Suprapubic skin (tissue), 4 donors: Measurements from ENCODE around the gene MRPS26. TPM values are rescaled to one million over a fixed set of nuclear protein-coding genes. Genes with fewer than 3 reads are reported as not detected.
A peak's percentile ranks its signal among the peaks of the same experiment; 100 is the strongest.

Source experiments
- DNase-seq, 2 donors: peaks; one replicate each; pipeline ENCODE4 v3.0.0-alpha.2; 2019; ENCODE audit warnings: low spot score in 2 of 2
- H3K27ac ChIP-seq: fragments of 200-600 bp; sonication (generic); one replicate; pipeline ENCODE4 v1.5.1; 2019
- H3K27me3 ChIP-seq: fragments of 200-600 bp; sonication (generic); one replicate; pipeline ENCODE4 v1.5.1; 2019
- H3K36me3 ChIP-seq: fragments of 200-600 bp; sonication (generic); one replicate; pipeline ENCODE4 v1.5.1; 2019
- H3K4me1 ChIP-seq: fragments of 200-600 bp; sonication (generic); one replicate; pipeline ENCODE4 v1.5.1; 2019
- H3K4me3 ChIP-seq: fragments of 200-600 bp; sonication (generic); one replicate; pipeline ENCODE4 v1.5.1; 2019; ENCODE audit warnings: mild to moderate bottlenecking
- H3K9me3 ChIP-seq: fragments of 200-600 bp; sonication (generic); one replicate; pipeline ENCODE4 v1.5.1; 2019
- CTCF ChIP-seq, 2 donors: fragments of 200-600 bp in 1 of 2; fragments of 450-650 bp in 1 of 2; sonication (generic) in 1 of 2; IDR thresholded peaks; one replicate each; pipeline ENCODE4 v1.5.1; 2016 to 2019; ENCODE audit warnings: antibody characterized with exemption in 2 of 2, mild to moderate bottlenecking in 1 of 2, moderate library complexity in 1 of 2
- EP300 ChIP-seq: sonication (generic); formaldehyde crosslinking; IDR thresholded peaks from one replicate; pipeline ENCODE4 v1.6.1; 2017; ENCODE audit warnings: antibody characterized with exemption
- POLR2A ChIP-seq, 2 donors: fragments of 450-650 bp; IDR thresholded peaks; one replicate each; pipeline ENCODE4 v1.6.1; 2017; ENCODE audit warnings: antibody characterized with exemption in 2 of 2, mild to moderate bottlenecking in 2 of 2, moderate library complexity in 2 of 2
- POLR2AphosphoS5 ChIP-seq, 3 donors: sonication (generic); formaldehyde crosslinking; IDR thresholded peaks; one replicate each; pipeline ENCODE4 v1.6.1; 2017; ENCODE audit warnings: antibody characterized with exemption in 3 of 3
- WGBS: methylation state at CpG from one replicate; pipeline ENCODE4 v1.1.5; 2018; 5-methylcytosine and 5-hydroxymethylcytosine counted together
- total RNA-seq, 4 donors: library from RNA; depleted of rRNA; stranded (reverse); fragments of >200 nt; gene quantifications; one replicate each; pipeline ENCODE4 v1.1.0, GENCODE V29; 2016

The MRPS26 gene
- total RNA-seq, 4 donors from 2014 or later = 38.5 to 59.4 (median 53.7) TPM

GRCh38 chr20:3088031-3088430 is 42.2 kb downstream of the MRPS26 start:
- H3K27me3 ChIP-seq = peaks cover 43% of the 10 kb centered on the region
- no peak overlapping the region for H3K4me3 ChIP-seq
- no peaks in the 10 kb centered on the region for H3K9me3 ChIP-seq
- 89% methylated on average over 7 of the region's 7 CpGs for WGBS
- peaks cover 11% of the 10 kb centered on the region for H3K4me1 ChIP-seq
- TF ChIP-seq POLR2AphosphoS5 (IDR thresholded peaks at IDR 0.05) = no peak
- TF ChIP-seq CTCF (IDR thresholded peaks at IDR 0.05) = no peak
- TF ChIP-seq EP300 = no peak
- TF ChIP-seq POLR2A (IDR thresholded peaks at IDR 0.05) = no peak
- no peak for DNase-seq
- H3K27ac ChIP-seq = no peak overlapping the region
- H3K36me3 ChIP-seq = no peaks in the 10 kb centered on the region

GRCh38 chr20:3090565-3090964 is 44.7 kb downstream of the MRPS26 start:
- no peak for TF ChIP-seq POLR2AphosphoS5 (IDR thresholded peaks at IDR 0.05)
- no peak for TF ChIP-seq CTCF (IDR thresholded peaks at IDR 0.05)
- no peak for TF ChIP-seq POLR2A (IDR thresholded peaks at IDR 0.05)
- TF ChIP-seq EP300 = no peak
- DNase-seq = no peak
- no peak overlapping the region for H3K27ac ChIP-seq
- 23% methylated on average over 1 of the region's 1 CpG for WGBS
- no peaks in the 10 kb centered on the region for H3K9me3 ChIP-seq
- peaks cover 43% of the 10 kb centered on the region for H3K27me3 ChIP-seq
- H3K4me3 ChIP-seq = no peak overlapping the region
- peaks cover 12% of the 10 kb centered on the region for H3K4me1 ChIP-seq
- H3K36me3 ChIP-seq = no peaks in the 10 kb centered on the region

- peaks cover 43% of the 10 kb centered on the region for H3K27me3 ChIP-seq
- WGBS = 12% methylated on average over 37 of the region's 81 CpGs
- H3K36me3 ChIP-seq = no peaks in the 10 kb centered on the region
- H3K9me3 ChIP-seq = no peaks in the 10 kb centered on the region
- no peak for DNase-seq
- H3K4me3 ChIP-seq = peak overlapping the region; percentile 43
- H3K4me1 ChIP-seq = peaks cover 12% of the 10 kb centered on the region
- no peak overlapping the region for H3K27ac ChIP-seq
- TF ChIP-seq EP300 = no peak
- TF ChIP-seq POLR2AphosphoS5 (IDR thresholded peaks at IDR 0.05) = no peak
- no peak for TF ChIP-seq POLR2A (IDR thresholded peaks at IDR 0.05)
- no peak for TF ChIP-seq CTCF (IDR thresholded peaks at IDR 0.05)
These were observed 46.9 kb downstream of the MRPS26 start for GRCh38 chr20:3092611-3093379.

- WGBS = 66% methylated on average over 7 of the region's 10 CpGs
- peaks cover 12% of the 10 kb centered on the region for H3K4me1 ChIP-seq
- no peak for TF ChIP-seq CTCF (IDR thresholded peaks at IDR 0.05)
- TF ChIP-seq EP300 = no peak
- TF ChIP-seq POLR2A (IDR thresholded peaks at IDR 0.05) = no peak
- no peak for TF ChIP-seq POLR2AphosphoS5 (IDR thresholded peaks at IDR 0.05)
- H3K4me3 ChIP-seq = no peak overlapping the region
- no peak overlapping the region for H3K27ac ChIP-seq
- peaks cover 43% of the 10 kb centered on the region for H3K27me3 ChIP-seq
- H3K36me3 ChIP-seq = no peaks in the 10 kb centered on the region
- no peak for DNase-seq
- H3K9me3 ChIP-seq = no peaks in the 10 kb centered on the region
These were observed 48.1 kb downstream of the MRPS26 start for GRCh38 chr20:3093861-3094361.

- H3K4me3 ChIP-seq = no peak overlapping the region
- TF ChIP-seq POLR2A (IDR thresholded peaks at IDR 0.05) (no peak), EP300 (no peak), CTCF (IDR thresholded peaks at IDR 0.05) (no peak), POLR2AphosphoS5 (IDR thresholded peaks at IDR 0.05) (no peak)
- no peak for DNase-seq
- peaks cover 40% of the 10 kb centered on the region for H3K27me3 ChIP-seq
- no peaks in the 10 kb centered on the region for H3K36me3 ChIP-seq
- 86% methylated on average over 12 of the region's 13 CpGs for WGBS
- H3K9me3 ChIP-seq = no peaks in the 10 kb centered on the region
- H3K27ac ChIP-seq = no peak overlapping the region
- peaks cover 12% of the 10 kb centered on the region for H3K4me1 ChIP-seq
These were observed 49.2 kb downstream of the MRPS26 start for GRCh38 chr20:3094848-3095629.
